Nephron (organoid): ENCODE results near the gene RNF144A.
A peak's percentile ranks its signal among the peaks of the same experiment; 100 is the strongest.

ENCODE experiments used
- H3K27ac Mint-ChIP-seq, 3 experiments: 2 replicates each; pipeline ENCODE4 v1.8.0; 2020; ENCODE audit warnings: mixed read lengths in 3 of 3, mild to moderate bottlenecking in 2 of 3, moderate library complexity in 1 of 3
- H3K27me3 Mint-ChIP-seq: 2 replicates; pipeline ENCODE4 v1.8.0; 2021; ENCODE audit warnings: low read depth, mild to moderate bottlenecking, moderate library complexity, mixed read lengths
- H3K36me3 Mint-ChIP-seq: 2 replicates; pipeline ENCODE4 v1.8.0; 2020; ENCODE audit warnings: low read depth, mixed read lengths
- H3K4me1 Mint-ChIP-seq: 2 replicates; pipeline ENCODE4 v1.8.0; 2020; ENCODE audit warnings: mixed read lengths
- H3K4me3 Mint-ChIP-seq, 3 experiments: 2 replicates each; pipeline ENCODE4 v1.8.0; 2020; ENCODE audit warnings: mild to moderate bottlenecking in 3 of 3, mixed read lengths in 3 of 3, moderate library complexity in 2 of 3
- H3K9me3 Mint-ChIP-seq: 2 replicates; pipeline ENCODE4 v1.8.0; 2020; ENCODE audit warnings: mixed read lengths
- CTCF ChIP-seq, 3 experiments: fragments of 200-600 bp; sonication (generic); IDR thresholded peaks; one replicate each; pipeline ENCODE4 v1.5.0; 2021; ENCODE audit warnings: antibody characterized with exemption in 3 of 3; ENCODE audit not compliant: unreplicated experiment in 3 of 3

Gene RNF144A

DNA sequence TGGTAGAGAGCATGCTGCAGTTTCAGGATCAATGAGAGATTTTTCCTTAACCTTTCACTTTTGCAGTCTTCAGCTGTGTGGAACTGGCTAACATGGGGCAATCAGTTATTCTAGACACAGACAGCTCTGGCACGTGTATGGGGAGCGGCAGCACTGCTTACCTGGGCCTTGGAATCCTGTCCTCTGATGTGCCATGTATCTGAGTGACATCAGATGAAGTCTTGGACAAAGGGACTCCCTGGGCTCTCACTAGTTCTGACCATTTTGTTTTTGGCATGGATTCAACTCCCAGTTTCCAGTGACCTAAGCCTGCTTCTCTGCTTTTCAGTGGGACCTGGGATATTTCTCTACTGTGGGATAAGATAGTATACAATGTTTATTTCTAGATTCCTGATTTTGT is 54.3 kb downstream of the RNF144A start:
- Mint-ChIP-seq H3K27me3 (no peaks in the 10 kb centered on the region), H3K4me1 (peaks cover 15% of the 10 kb centered on the region), H3K36me3 (peaks cover 62% of the 10 kb centered on the region), H3K27ac (no peak overlapping the region), H3K9me3 (no peaks in the 10 kb centered on the region), H3K4me3 (no peak overlapping the region)
- no peak for TF ChIP-seq CTCF (IDR thresholded peaks at IDR 0.05; ENCODE audit: unreplicated experiment in 3 of 3)

DNA sequence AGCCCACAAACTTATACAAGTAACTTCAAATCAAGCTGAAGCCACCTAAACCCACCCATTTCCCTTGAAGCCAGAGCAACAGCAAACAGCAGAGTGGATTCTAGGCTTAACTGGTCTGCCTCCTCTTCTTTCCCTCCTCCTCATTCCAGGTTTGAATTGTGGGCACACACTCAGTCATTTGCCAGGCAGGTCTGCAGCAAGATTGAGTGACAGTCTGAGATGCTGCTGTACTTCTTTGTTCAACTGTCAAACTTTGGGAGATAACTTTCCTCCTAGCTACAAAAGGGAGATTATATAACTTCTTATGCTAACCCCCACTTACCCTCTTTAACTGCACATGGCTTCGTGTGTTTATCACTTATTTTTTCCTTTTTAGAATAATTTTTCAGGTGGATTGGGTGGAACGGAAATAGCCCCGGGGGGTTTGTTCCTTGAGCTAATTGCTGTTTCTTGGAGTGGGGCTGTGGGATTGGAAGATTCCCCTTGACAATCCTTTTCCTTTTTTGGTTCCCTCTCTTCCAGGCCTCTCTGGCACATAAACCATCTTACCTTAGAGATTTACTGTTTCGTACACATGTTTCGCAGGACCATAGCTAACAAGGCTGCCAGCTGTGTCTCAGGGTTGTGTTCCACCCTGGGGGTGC is 55.0 kb downstream of the RNF144A start:
- Mint-ChIP-seq H3K27me3 (no peaks in the 10 kb centered on the region), H3K27ac (peak overlapping the region in 1 of 3 experiments; percentile 10), H3K36me3 (peaks cover 61% of the 10 kb centered on the region), H3K9me3 (no peaks in the 10 kb centered on the region), H3K4me1 (peaks cover 19% of the 10 kb centered on the region), H3K4me3 (no peak overlapping the region)
- TF ChIP-seq CTCF (IDR thresholded peaks at IDR 0.05; ENCODE audit: unreplicated experiment in 3 of 3): no peak

DNA sequence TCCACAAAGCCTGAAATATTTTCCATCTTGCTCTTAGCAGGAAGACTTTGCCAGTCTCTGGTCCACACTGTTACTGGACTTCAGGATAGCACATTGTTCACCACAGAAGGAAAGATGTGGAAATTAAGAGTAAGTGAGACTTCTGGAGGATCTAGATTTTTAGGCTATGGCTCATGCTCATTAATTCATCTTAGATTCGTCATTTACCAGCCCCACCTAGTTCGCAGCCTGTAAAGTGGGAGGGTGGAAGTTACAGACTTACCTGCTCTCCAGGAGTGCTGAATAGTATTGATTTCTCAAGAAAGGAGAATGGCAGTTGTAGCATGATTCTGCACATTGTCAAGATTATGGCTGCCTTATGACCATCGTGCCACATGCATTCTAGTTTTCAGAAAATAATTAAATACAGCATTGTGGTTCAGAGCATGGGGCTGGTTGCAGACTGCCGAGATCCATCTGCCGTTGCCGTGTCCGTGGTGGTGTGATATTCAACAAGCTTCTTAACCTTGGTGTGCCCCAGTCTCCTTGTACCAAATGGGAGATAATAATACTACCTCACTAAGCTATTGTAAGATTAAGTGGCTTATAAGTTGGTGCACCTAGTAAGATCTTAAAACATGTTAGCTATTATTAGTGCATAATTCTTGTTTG is 56.8 kb downstream of the RNF144A start:
- Mint-ChIP-seq H3K4me1 (peaks cover 22% of the 10 kb centered on the region), H3K4me3 (no peak overlapping the region), H3K9me3 (no peaks in the 10 kb centered on the region), H3K27me3 (no peaks in the 10 kb centered on the region), H3K36me3 (peaks cover 67% of the 10 kb centered on the region), H3K27ac (no peak overlapping the region)
- TF ChIP-seq CTCF (IDR thresholded peaks at IDR 0.05; ENCODE audit: unreplicated experiment in 3 of 3): no peak

GRCh38 chr2:6975988-6976387 is 58.8 kb downstream of the RNF144A start:
- Mint-ChIP-seq H3K4me1 (peaks cover 21% of the 10 kb centered on the region), H3K27ac (no peak overlapping the region), H3K36me3 (peaks cover 70% of the 10 kb centered on the region), H3K4me3 (no peak overlapping the region), H3K9me3 (peaks cover under 1% of the 10 kb centered on the region), H3K27me3 (no peaks in the 10 kb centered on the region)
- no peak for TF ChIP-seq CTCF (IDR thresholded peaks at IDR 0.05; ENCODE audit: unreplicated experiment in 3 of 3)

DNA sequence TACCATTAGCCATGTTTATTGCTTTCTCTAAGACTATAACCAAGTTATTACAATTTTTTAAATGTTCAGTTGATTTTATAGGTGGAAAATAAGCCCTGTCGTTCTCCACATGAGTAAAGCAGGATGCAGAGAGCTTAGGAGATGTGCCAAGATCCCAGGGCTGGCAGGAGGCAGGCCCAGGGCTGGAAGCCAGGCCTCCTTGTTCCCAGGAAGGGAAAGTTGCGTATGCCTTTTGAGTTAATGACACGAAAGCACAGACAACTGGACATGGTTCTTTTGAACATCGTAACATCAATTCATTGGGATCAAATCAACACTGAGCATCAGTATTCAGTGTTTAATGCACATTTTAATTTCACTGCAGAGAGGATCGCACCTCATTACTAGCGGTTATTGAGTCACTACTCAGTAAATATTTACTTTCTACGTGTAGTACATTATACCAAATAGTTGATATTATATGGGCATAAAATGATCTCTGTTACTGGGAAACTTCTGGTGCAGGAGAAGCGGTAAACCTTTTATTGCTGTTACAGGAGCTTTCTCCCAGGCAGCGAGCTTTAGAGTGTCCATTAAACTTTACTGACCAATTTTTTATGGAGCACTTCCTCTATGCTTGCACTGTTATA is 60.0 kb downstream of the RNF144A start:
- H3K9me3 Mint-ChIP-seq: peaks cover 8% of the 10 kb centered on the region
- H3K4me3 Mint-ChIP-seq: no peak overlapping the region
- peak overlapping the region in 1 of 3 experiments; percentile 19 for H3K27ac Mint-ChIP-seq
- H3K4me1 Mint-ChIP-seq: peaks cover 20% of the 10 kb centered on the region
- H3K36me3 Mint-ChIP-seq: peaks cover 69% of the 10 kb centered on the region
- no peak for TF ChIP-seq CTCF (IDR thresholded peaks at IDR 0.05; ENCODE audit: unreplicated experiment in 3 of 3)
- H3K27me3 Mint-ChIP-seq: no peaks in the 10 kb centered on the region
